ENCODE data around the gene MEF2D. TPM values are rescaled to one million over a fixed set of nuclear protein-coding genes. Genes with fewer than 3 reads are reported as not detected.
A peak's percentile ranks its signal among the peaks of the same experiment; 100 is the strongest.

Gene MEF2D
- total RNA-seq, 3 donors from 2014 or later, result 42.5 to 50.9 (median 46.3) TPM

GRCh38 chr1:156423422-156424352, 76.9 kb downstream of the MEF2D start:
- Mint-ChIP-seq H3K9me3 (no peaks in the 10 kb centered on the region), H3K27me3 (ENCODE audit: low read depth) (peaks cover 85% of the 10 kb centered on the region), H3K4me1 (ENCODE audit: low read depth) (peaks cover 22% of the 10 kb centered on the region), H3K4me3 (no peak overlapping the region), H3K36me3 (ENCODE audit: insufficient read depth) (no peaks in the 10 kb centered on the region)
- no peak for DNase-seq
- no peak for ATAC-seq

GRCh38 chr1:156422602-156423091, 77.9 kb downstream of the MEF2D start:
- Mint-ChIP-seq H3K4me1 (ENCODE audit: low read depth) (peaks cover 22% of the 10 kb centered on the region), H3K36me3 (ENCODE audit: insufficient read depth) (no peaks in the 10 kb centered on the region), H3K9me3 (no peaks in the 10 kb centered on the region), H3K4me3 (no peak overlapping the region), H3K27me3 (ENCODE audit: low read depth) (peaks cover 82% of the 10 kb centered on the region)
- ATAC-seq (no peak), DNase-seq (no peak)

- Mint-ChIP-seq H3K4me3 (peak overlapping the region; percentile 69), H3K9me3 (no peaks in the 10 kb centered on the region), H3K36me3 (ENCODE audit: insufficient read depth) (no peaks in the 10 kb centered on the region), H3K27me3 (ENCODE audit: low read depth) (peaks cover 78% of the 10 kb centered on the region), H3K4me1 (ENCODE audit: low read depth) (peaks cover 22% of the 10 kb centered on the region)
- DNase-seq, result no peak
- no peak for ATAC-seq
These were observed 78.5 kb downstream of the MEF2D start for GRCh38 chr1:156421939-156422601.

GRCh38 chr1:156421062-156421938, 79.3 kb downstream of the MEF2D start:
- Mint-ChIP-seq H3K4me1 (ENCODE audit: low read depth) (peaks cover 22% of the 10 kb centered on the region), H3K27me3 (ENCODE audit: low read depth) (peaks cover 74% of the 10 kb centered on the region), H3K4me3 (peak overlapping the region; percentile 91), H3K9me3 (no peaks in the 10 kb centered on the region), H3K36me3 (ENCODE audit: insufficient read depth) (no peaks in the 10 kb centered on the region)
- peak; percentile 55 for DNase-seq
- ATAC-seq, result peak; percentile 78 to 86

- Mint-ChIP-seq H3K36me3 (ENCODE audit: insufficient read depth) (no peaks in the 10 kb centered on the region), H3K27me3 (ENCODE audit: low read depth) (peaks cover 74% of the 10 kb centered on the region), H3K4me3 (peak overlapping the region; percentile 91), H3K4me1 (ENCODE audit: low read depth) (peaks cover 22% of the 10 kb centered on the region), H3K9me3 (no peaks in the 10 kb centered on the region)
- ATAC-seq (peak; percentile 76 to 86), DNase-seq (peak; percentile 36)
These were observed 80.1 kb downstream of the MEF2D start for GRCh38 chr1:156420205-156421061.

- peak overlapping the region; percentile 91 for H3K4me3 Mint-ChIP-seq
- no peaks in the 10 kb centered on the region for H3K9me3 Mint-ChIP-seq
- no peaks in the 10 kb centered on the region for H3K36me3 Mint-ChIP-seq (ENCODE audit: insufficient read depth)
- H3K27me3 Mint-ChIP-seq (ENCODE audit: low read depth), result peaks cover 77% of the 10 kb centered on the region
- peak; percentile 9 to 15 for ATAC-seq
- DNase-seq, result peak; percentile 37
- H3K4me1 Mint-ChIP-seq (ENCODE audit: low read depth), result peaks cover 22% of the 10 kb centered on the region
These were observed 80.7 kb downstream of the MEF2D start for GRCh38 chr1:156419854-156420204.

- Mint-ChIP-seq H3K36me3 (ENCODE audit: insufficient read depth) (no peaks in the 10 kb centered on the region), H3K4me3 (no peak overlapping the region), H3K27me3 (ENCODE audit: low read depth) (peaks cover 74% of the 10 kb centered on the region), H3K9me3 (no peaks in the 10 kb centered on the region), H3K4me1 (ENCODE audit: low read depth) (peaks cover 22% of the 10 kb centered on the region)
- DNase-seq (no peak), ATAC-seq (no peak)
These were observed 82.0 kb downstream of the MEF2D start for GRCh38 chr1:156418416-156419070.

- DNase-seq (no peak), ATAC-seq (no peak)
- Mint-ChIP-seq H3K27me3 (ENCODE audit: low read depth) (peaks cover 69% of the 10 kb centered on the region), H3K4me3 (no peak overlapping the region), H3K4me1 (ENCODE audit: low read depth) (peaks cover 22% of the 10 kb centered on the region), H3K9me3 (no peaks in the 10 kb centered on the region), H3K36me3 (ENCODE audit: insufficient read depth) (no peaks in the 10 kb centered on the region)
These were observed 83.1 kb downstream of the MEF2D start for GRCh38 chr1:156417401-156418020.

GRCh38 chr1:156416993-156417392, 83.6 kb downstream of the MEF2D start:
- peaks cover 21% of the 10 kb centered on the region for H3K4me1 Mint-ChIP-seq (ENCODE audit: low read depth)
- H3K36me3 Mint-ChIP-seq (ENCODE audit: insufficient read depth), result no peaks in the 10 kb centered on the region
- no peak for DNase-seq
- H3K27me3 Mint-ChIP-seq (ENCODE audit: low read depth), result peaks cover 67% of the 10 kb centered on the region
- no peaks in the 10 kb centered on the region for H3K9me3 Mint-ChIP-seq
- H3K4me3 Mint-ChIP-seq, result no peak overlapping the region
- no peak for ATAC-seq

GRCh38 chr1:156414461-156415064, 86.0 kb downstream of the MEF2D start:
- no peaks in the 10 kb centered on the region for H3K36me3 Mint-ChIP-seq (ENCODE audit: insufficient read depth)
- no peak for DNase-seq
- ATAC-seq, result no peak
- no peaks in the 10 kb centered on the region for H3K9me3 Mint-ChIP-seq
- H3K27me3 Mint-ChIP-seq (ENCODE audit: low read depth), result peaks cover 63% of the 10 kb centered on the region
- H3K4me1 Mint-ChIP-seq (ENCODE audit: low read depth), result peaks cover 3% of the 10 kb centered on the region
- H3K4me3 Mint-ChIP-seq, result no peak overlapping the region
